Measurements from ENCODE around the gene SBNO1.

- TF ChIP-seq CTCF (IDR thresholded peaks at IDR 0.05) (no peak), POLR2A (IDR thresholded peaks at IDR 0.05) (no peak)
These were observed 113.1 kb downstream of the SBNO1 start for GRCh38 chr12:123251403-123252076.
